Endothelial cell of umbilical vein (primary cell): ENCODE measurements around the gene CNOT10. TPM values are rescaled to one million over a fixed set of nuclear protein-coding genes. Genes with fewer than 3 reads are reported as not detected.

Source experiments
- BruUV-seq: library from RNA; stranded (reverse); fragments of 400-500 nt; replicated peaks from 2 replicates; lab custom pipeline; 2021; lab: Mats Ljungman, UMichigan
- CTCF ChIA-PET: fragments of 300-600, 350-600 bp; sonication (Branson Sonifier 250); formaldehyde crosslinking; loops from one replicate; lab custom pipeline; 2021; ENCODE audit warnings: antibody characterized with exemption, inconsistent platforms; lab: Charles Lee
- POLR2A ChIA-PET: fragments of 300-600, 350-600 bp; sonication (Branson Sonifier 250); formaldehyde crosslinking; loops from one replicate; lab custom pipeline; 2021; ENCODE audit warnings: antibody characterized with exemption, inconsistent platforms; lab: Charles Lee
- DNase-seq: peaks from one replicate; pipeline ENCODE4 v3.0.0-alpha.2; 2011; ENCODE audit warnings: low read depth, low spot score
- FAIRE-seq: peaks from 2 replicates; lab custom pipeline; 2011; peaks lifted over from hg19 to GRCh38; lab: Jason Lieb, UNC
- H2AFZ ChIP-seq: 2 replicates; pipeline ENCODE4 v1.6.0; 2012; ENCODE audit warnings: low read depth, low read length, control low read depth, inconsistent platforms
- H3K27ac ChIP-seq: 2 replicates; pipeline ENCODE4 v1.5.1; 2011; ENCODE audit warnings: low read depth, mild to moderate bottlenecking, control low read depth, low read length, moderate library complexity; ENCODE audit not compliant: insufficient read depth
- H3K27me3 ChIP-seq, 2 experiments: 2 replicates each; pipeline versions ENCODE4 v1.6.0 to v1.6.1; 2011; ENCODE audit warnings: low read length in 2 of 2, mixed read lengths in 1 of 2; ENCODE audit not compliant: control insufficient read depth in 2 of 2, insufficient read depth in 2 of 2
- H3K36me3 ChIP-seq, 2 experiments: 2 replicates in 1 of 2; 3 replicates in 1 of 2; pipeline ENCODE4 v1.5.1; 2011; ENCODE audit warnings: low read length in 2 of 2, mild to moderate bottlenecking in 1 of 2, moderate library complexity in 1 of 2; ENCODE audit not compliant: control insufficient read depth in 2 of 2, insufficient read depth in 2 of 2; ENCODE audit errors: extremely low read depth in 1 of 2
- H3K4me1 ChIP-seq: 3 replicates; pipeline ENCODE4 v1.5.1; 2011; ENCODE audit warnings: mild to moderate bottlenecking, low read length; ENCODE audit not compliant: control insufficient read depth, insufficient read depth; ENCODE audit errors: extremely low read depth
- H3K4me2 ChIP-seq: 2 replicates; pipeline ENCODE4 v1.6.1; 2011; ENCODE audit warnings: low read length, control low read depth, mixed read lengths; ENCODE audit not compliant: insufficient read depth
- H3K4me3 ChIP-seq, 3 experiments: fragments of 200-600 bp in 1 of 3; sonication (generic), shearing (Covaris generic) in 1 of 3; replicated peaks in 1 of 3; 2 replicates each; pipeline ENCODE4 v1.5.1; 2011 to 2016; ENCODE audit warnings: control low read depth in 3 of 3, low read length in 3 of 3, mild to moderate bottlenecking in 2 of 3, inconsistent platforms in 1 of 3, low read depth in 1 of 3, moderate library complexity in 1 of 3; ENCODE audit not compliant: insufficient read depth in 1 of 3
- H3K79me2 ChIP-seq: 2 replicates; pipeline ENCODE4 v1.6.0; 2012; ENCODE audit warnings: low read length, inconsistent platforms; ENCODE audit not compliant: control insufficient read depth, insufficient read depth
- H3K9ac ChIP-seq: replicated peaks from 2 replicates; pipeline ENCODE3; 2011; ENCODE audit warnings: low read length, control low read depth; ENCODE audit not compliant: insufficient read depth; ENCODE audit errors: extremely low read depth
- H3K9me1 ChIP-seq: replicated peaks from 3 replicates; pipeline ENCODE4 v1.6.0; 2011; ENCODE audit warnings: mild to moderate bottlenecking, low read length; ENCODE audit not compliant: control insufficient read depth, insufficient read depth; ENCODE audit errors: extremely low read depth
- H3K9me3 ChIP-seq: replicated peaks from 2 replicates; pipeline ENCODE4 v1.5.1; 2012; ENCODE audit warnings: low read length, inconsistent platforms; ENCODE audit not compliant: control insufficient read depth, insufficient read depth
- H4K20me1 ChIP-seq: replicated peaks from 2 replicates; pipeline ENCODE3; 2011; ENCODE audit warnings: mild to moderate bottlenecking, low read length; ENCODE audit not compliant: control insufficient read depth, insufficient read depth; ENCODE audit errors: extremely low read depth
- EZH2 ChIP-seq: IDR thresholded peaks from 2 replicates; pipeline ENCODE4 v1.6.1; 2012; ENCODE audit warnings: borderline replicate concordance, low read depth, mild to moderate bottlenecking, moderate library complexity, low read length, inconsistent platforms; ENCODE audit not compliant: severe bottlenecking
- FOS ChIP-seq: IDR thresholded peaks from 2 replicates; pipeline ENCODE4 v1.6.1; 2011; ENCODE audit warnings: mild to moderate bottlenecking, low read length, moderate library complexity, borderline replicate concordance; ENCODE audit not compliant: insufficient read depth
- GATA2 ChIP-seq: IDR thresholded peaks from 2 replicates; pipeline ENCODE4 v1.7.0; 2011; ENCODE audit warnings: low read depth, mild to moderate bottlenecking, moderate library complexity, mixed read lengths, low read length; ENCODE audit not compliant: insufficient read length, insufficient read depth
- JUN ChIP-seq: IDR thresholded peaks from 2 replicates; pipeline ENCODE4 v1.6.1; 2011; ENCODE audit warnings: borderline replicate concordance, low read depth; ENCODE audit not compliant: insufficient read length, insufficient read depth
- MYC ChIP-seq: IDR thresholded peaks from one replicate; pipeline ENCODE4 v1.6.1; 2011; ENCODE audit warnings: mild to moderate bottlenecking, low read depth, low read length
- POLR2A ChIP-seq: IDR thresholded peaks from 2 replicates; pipeline ENCODE4 v1.6.1; 2012; ENCODE audit warnings: low read depth, mild to moderate bottlenecking, control low read depth, low read length
- POLR2AphosphoS5 ChIP-seq: IDR thresholded peaks from 2 replicates; pipeline ENCODE4 v1.6.1; 2012; ENCODE audit warnings: low read depth, mild to moderate bottlenecking, control low read depth, low read length, moderate library complexity; ENCODE audit not compliant: insufficient read depth
- dilution Hi-C: fragments of 300-500 bp; cut with MboI; formaldehyde crosslinking; loops from one replicate; pipeline ENCODE4 v1.15.0; 2019; ENCODE audit warnings: low sequenced_read_pairs; ENCODE audit not compliant: extremely low pct_ligation_motif_present
- intact Hi-C: fragments of 100-400 bp; cut with micrococcal nuclease; formaldehyde crosslinking; loops from one replicate; pipeline ENCODE4 v1.10.0; 2022
- polyA plus RNA-seq, 4 experiments: library from polyadenylated mRNA; depleted of rRNA in 3 of 4; stranded (reverse) in 3 of 4; unstranded in 1 of 4; fragments of >200 nt; gene quantifications; 2 replicates each; pipeline versions ENCODE4 v1.2.1 to v1.2.3, GENCODE V29; 2011 to 2012; ENCODE audit warnings: missing spikeins in 1 of 4
- total RNA-seq: library from RNA; stranded (reverse); gene quantifications from 2 replicates; pipeline ENCODE4 v1.2.3, GENCODE V29; 2021
- TF ChIP-seq, protein P1 (sequence below): IDR thresholded peaks from 2 replicates; pipeline ENCODE4 v1.6.1; 2011; ENCODE audit not compliant: insufficient read depth, insufficient read length
- TF ChIP-seq, protein P2 (sequence below), 2 donors: IDR thresholded peaks; 1 replicate in 1 of 2; 2 replicates in 1 of 2; pipeline ENCODE4 v1.5.1; 2011; ENCODE audit warnings: low read length in 2 of 2, mild to moderate bottlenecking in 2 of 2, moderate library complexity in 2 of 2, control low read depth in 1 of 2, inconsistent platforms in 1 of 2, low read depth in 1 of 2; ENCODE audit not compliant: insufficient read depth in 1 of 2; ENCODE audit errors: extremely low read depth in 1 of 2

Gene CNOT10
- total and polyA plus RNA-seq, 2 donors (not counting 3 experiments of a cell fraction or from before 2014, with no cell fraction given): 23.6 to 28.6 TPM

DNA sequence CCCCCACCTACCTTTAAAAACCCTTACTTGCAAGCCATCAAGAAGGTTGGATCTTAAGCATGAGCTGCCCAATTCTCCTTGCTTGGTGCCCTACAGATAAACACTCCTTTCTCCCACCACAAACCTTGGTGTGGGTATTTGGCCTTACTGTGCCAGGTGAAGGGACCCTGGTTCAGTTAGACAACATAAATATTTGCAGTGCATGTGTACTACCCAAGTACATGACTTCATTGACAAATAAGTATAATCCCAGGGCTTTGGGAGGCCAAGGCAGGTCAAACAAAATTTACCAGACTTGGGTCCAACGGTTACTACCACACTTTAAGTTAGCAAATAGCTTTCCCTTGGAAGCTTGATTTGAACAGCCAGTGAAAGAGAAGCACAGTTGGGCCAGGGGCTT is 9.3 kb upstream of the CNOT10 start:
- Histone ChIP-seq H4K20me1 (no peaks in the 10 kb centered on the region), H2AFZ (no peak overlapping the region), H3K4me3 (no peak overlapping the region), H3K9ac (no peak overlapping the region), H3K4me2 (no peak overlapping the region), H3K36me3 (no peaks in the 10 kb centered on the region), H3K27me3 (peaks cover 0 to 3% of the 10 kb centered on the region in 2 experiments), H3K4me1 (no peaks in the 10 kb centered on the region), H3K9me1 (no peaks in the 10 kb centered on the region), H3K27ac (no peak overlapping the region), H3K9me3 (no peaks in the 10 kb centered on the region), H3K79me2 (no peaks in the 10 kb centered on the region)
- no peak for FAIRE-seq
- intact Hi-C loops: no loop called here
- POLR2A ChIA-PET: no interaction called here
- dilution Hi-C loops: no loop called here
- TF ChIP-seq MYC: no peak
- TF ChIP-seq POLR2A: no peak
- TF ChIP-seq, protein P1, sequence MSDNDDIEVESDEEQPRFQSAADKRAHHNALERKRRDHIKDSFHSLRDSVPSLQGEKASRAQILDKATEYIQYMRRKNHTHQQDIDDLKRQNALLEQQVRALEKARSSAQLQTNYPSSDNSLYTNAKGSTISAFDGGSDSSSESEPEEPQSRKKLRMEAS: no peak
- TF ChIP-seq JUN: no peak
- no peak for TF ChIP-seq POLR2AphosphoS5
- TF ChIP-seq FOS: no peak
- no peak for TF ChIP-seq EZH2
- TF ChIP-seq, protein P2, sequence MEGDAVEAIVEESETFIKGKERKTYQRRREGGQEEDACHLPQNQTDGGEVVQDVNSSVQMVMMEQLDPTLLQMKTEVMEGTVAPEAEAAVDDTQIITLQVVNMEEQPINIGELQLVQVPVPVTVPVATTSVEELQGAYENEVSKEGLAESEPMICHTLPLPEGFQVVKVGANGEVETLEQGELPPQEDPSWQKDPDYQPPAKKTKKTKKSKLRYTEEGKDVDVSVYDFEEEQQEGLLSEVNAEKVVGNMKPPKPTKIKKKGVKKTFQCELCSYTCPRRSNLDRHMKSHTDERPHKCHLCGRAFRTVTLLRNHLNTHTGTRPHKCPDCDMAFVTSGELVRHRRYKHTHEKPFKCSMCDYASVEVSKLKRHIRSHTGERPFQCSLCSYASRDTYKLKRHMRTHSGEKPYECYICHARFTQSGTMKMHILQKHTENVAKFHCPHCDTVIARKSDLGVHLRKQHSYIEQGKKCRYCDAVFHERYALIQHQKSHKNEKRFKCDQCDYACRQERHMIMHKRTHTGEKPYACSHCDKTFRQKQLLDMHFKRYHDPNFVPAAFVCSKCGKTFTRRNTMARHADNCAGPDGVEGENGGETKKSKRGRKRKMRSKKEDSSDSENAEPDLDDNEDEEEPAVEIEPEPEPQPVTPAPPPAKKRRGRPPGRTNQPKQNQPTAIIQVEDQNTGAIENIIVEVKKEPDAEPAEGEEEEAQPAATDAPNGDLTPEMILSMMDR (IDR thresholded peaks at IDR 0.05; ENCODE audit: extremely low read depth in 1 of 2, insufficient read depth in 1 of 2, low read depth in 1 of 2, low read length in 2 of 2): no peak
- TF ChIP-seq GATA2: no peak
- CTCF ChIA-PET: interaction anchor here (1.5 to 1.9 kb wide), 2 partner anchors 9 to 301 kb away, joined by 3 to 4 read pairs; partner anchors contain the start of gene CNOT10
- no TSS peak for BruUV-seq
- DNase-seq: no peak
